Measurements from ENCODE around the gene NKAPD1.
"Not testable (repeated sequence)": the region's sequence is repeated elsewhere in the genome, so short reads cannot be mapped to it uniquely, and the experiment has no call there.

DNA sequence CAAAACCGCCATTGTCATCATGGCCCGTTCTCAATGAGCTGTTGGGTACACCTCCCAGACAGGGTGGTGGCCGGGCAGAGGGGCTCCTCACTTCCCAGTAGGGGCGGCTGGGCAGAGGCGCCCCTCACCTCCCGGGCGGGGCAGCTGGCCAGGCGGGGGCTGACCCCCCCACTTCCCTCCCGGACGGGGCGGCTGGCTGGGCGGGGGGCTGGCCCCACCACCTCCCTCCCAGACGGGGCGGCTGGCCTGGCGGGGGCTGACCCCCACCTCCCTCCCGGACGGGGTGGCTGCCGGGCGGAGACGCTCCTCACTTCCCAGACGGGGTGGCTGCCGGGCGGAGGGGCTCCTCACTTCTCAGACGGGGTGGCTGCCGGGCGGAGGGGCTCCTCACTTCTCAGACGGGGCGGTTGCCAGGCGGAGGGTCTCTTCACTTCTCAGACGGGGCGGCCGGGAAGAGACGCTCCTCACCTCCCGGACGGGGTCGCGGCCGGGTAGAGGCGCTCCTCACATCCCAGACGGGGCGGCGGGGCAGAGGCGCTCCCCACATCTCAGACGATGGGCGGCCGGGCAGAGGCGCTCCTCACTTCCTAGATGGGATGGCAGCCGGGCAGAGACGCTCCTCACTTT lies 47.2 kb upstream of the NKAPD1 start:
- TF ChIP-seq SIN3A (IDR thresholded peaks at IDR 0.05; ENCODE audit: borderline replicate concordance, low read depth, low read length); RAD21 (IDR thresholded peaks at IDR 0.05; ENCODE audit: low read length); FOXM1 (IDR thresholded peaks at IDR 0.05; ENCODE audit: low read depth); MXI1 (IDR thresholded peaks at IDR 0.05; ENCODE audit: low read depth, low read length); SMC3 (IDR thresholded peaks at IDR 0.05; ENCODE audit: low read depth, low read length); POLR2AphosphoS5 (IDR thresholded peaks at IDR 0.05; ENCODE audit: low read depth, low read length); REST (IDR thresholded peaks at IDR 0.05; ENCODE audit: low read depth, low read length); FOSL2 (IDR thresholded peaks at IDR 0.05; ENCODE audit: borderline replicate concordance, low read depth); NFIC (IDR thresholded peaks at IDR 0.05; ENCODE audit: borderline replicate concordance): not testable (repeated sequence)
- TF ChIP-seq, protein P1, sequence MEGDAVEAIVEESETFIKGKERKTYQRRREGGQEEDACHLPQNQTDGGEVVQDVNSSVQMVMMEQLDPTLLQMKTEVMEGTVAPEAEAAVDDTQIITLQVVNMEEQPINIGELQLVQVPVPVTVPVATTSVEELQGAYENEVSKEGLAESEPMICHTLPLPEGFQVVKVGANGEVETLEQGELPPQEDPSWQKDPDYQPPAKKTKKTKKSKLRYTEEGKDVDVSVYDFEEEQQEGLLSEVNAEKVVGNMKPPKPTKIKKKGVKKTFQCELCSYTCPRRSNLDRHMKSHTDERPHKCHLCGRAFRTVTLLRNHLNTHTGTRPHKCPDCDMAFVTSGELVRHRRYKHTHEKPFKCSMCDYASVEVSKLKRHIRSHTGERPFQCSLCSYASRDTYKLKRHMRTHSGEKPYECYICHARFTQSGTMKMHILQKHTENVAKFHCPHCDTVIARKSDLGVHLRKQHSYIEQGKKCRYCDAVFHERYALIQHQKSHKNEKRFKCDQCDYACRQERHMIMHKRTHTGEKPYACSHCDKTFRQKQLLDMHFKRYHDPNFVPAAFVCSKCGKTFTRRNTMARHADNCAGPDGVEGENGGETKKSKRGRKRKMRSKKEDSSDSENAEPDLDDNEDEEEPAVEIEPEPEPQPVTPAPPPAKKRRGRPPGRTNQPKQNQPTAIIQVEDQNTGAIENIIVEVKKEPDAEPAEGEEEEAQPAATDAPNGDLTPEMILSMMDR (IDR thresholded peaks at IDR 0.05), result not testable (repeated sequence)
- TF ChIP-seq, protein P2, sequence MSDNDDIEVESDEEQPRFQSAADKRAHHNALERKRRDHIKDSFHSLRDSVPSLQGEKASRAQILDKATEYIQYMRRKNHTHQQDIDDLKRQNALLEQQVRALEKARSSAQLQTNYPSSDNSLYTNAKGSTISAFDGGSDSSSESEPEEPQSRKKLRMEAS (IDR thresholded peaks at IDR 0.05; ENCODE audit: low read depth), result not testable (repeated sequence)
